KOPT-K1 (cell line): Measurements from ENCODE around the gene TRIP10.
A peak's percentile ranks its signal among the peaks of the same experiment; 100 is the strongest.
"Not testable (repeated sequence)": the region's sequence is repeated elsewhere in the genome, so short reads cannot be mapped to it uniquely, and the experiment has no call there.

ENCODE experiments used
- H3K27ac ChIP-seq: fragments of 200-600 bp; sonication (generic); 2 replicates; pipeline ENCODE4 v1.5.1; 2016; ENCODE audit warnings: antibody characterized with exemption, mild to moderate bottlenecking, low read depth, low read length; ENCODE audit not compliant: poor library complexity, severe bottlenecking
- H3K36me3 ChIP-seq: fragments of 200-600 bp; sonication (generic); 2 replicates; pipeline ENCODE4 v1.5.1; 2017; ENCODE audit warnings: antibody characterized with exemption, mild to moderate bottlenecking, low read length, moderate library complexity; ENCODE audit not compliant: insufficient read depth
- H3K9me3 ChIP-seq: fragments of 200-600 bp; sonication (generic); 2 replicates; pipeline ENCODE4 v1.5.1; 2017; ENCODE audit warnings: antibody characterized with exemption, low read length, mild to moderate bottlenecking; ENCODE audit not compliant: insufficient read depth, poor library complexity, severe bottlenecking

TRIP10 gene

DNA sequence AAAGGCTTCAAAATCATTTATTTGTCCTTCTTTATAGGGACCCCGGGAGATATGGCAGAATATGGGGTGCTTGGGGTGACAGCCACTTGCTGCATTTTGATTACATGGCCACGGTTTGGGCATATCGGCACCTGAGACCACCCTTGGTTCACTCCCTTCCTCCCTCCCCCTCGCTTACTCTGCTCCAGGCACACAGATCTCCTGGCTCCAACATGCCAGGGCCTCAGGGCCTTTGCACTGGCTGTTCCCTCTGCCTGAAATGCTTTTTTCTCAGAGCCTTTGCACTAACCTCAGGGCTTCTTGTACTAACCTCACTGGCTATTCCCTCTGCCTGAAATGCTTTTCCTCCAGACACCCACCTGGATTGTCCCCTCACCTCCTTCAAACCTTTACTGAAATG lies 56.8 kb downstream of the TRIP10 start:
- Histone ChIP-seq H3K36me3 (peaks cover 53% of the 10 kb centered on the region), H3K27ac (no peak overlapping the region), H3K9me3 (no peaks in the 10 kb centered on the region)

DNA sequence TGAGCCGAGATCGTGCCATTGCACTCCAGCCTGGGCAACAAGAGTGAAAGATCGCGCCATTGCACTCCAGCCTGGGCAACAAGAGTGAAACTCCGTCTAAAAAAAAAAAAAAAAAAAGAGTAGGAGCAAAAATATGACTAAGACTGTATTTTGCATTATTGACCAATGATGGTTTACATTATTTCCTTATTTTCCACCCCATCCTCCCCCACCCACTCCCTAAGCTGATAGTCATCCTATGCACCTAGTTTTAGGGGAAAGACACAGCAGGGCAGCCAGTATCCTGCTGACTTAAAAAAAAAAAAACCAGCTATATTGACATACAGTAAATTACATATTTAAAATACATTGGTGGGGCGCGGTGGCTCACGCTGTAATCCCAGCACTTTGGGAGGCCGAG lies 58.2 kb downstream of the TRIP10 start:
- Histone ChIP-seq H3K9me3 (no peaks in the 10 kb centered on the region), H3K27ac (no peak overlapping the region), H3K36me3 (peaks cover 40% of the 10 kb centered on the region)

DNA sequence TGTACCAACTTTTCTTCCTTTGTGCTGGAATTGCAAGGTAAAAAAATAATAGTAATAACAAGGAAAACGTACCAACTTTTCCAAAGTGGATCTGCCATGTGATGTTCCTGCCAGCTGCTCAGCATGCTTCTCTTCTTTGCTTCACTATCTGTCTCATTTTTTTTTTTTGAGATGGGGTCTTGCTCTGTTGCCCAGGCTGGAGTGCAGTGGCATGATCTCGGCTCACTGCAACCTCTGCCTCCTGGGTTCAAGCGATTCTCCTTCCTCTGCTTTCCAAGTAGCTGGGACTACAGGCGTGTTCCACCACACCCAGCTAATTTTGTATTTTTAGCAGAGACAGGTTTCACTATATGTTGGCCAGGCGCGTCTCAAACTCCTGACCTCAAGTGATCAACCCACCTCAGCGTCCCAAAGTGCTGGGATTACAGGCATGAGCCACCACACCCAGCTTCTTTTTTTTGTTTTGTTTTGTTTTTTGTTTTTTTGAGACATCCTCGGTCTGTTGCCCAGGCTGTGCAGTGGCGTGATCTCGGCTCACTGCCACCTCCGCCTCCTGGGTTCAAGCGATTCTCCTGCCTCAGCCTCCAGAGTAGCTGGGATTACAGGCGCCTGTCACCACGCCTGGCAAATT lies 60.8 kb downstream of the TRIP10 start:
- not testable (repeated sequence) for H3K9me3 ChIP-seq
- Histone ChIP-seq H3K27ac (peak overlapping the region; percentile 92), H3K36me3 (peaks cover 24% of the 10 kb centered on the region)

DNA sequence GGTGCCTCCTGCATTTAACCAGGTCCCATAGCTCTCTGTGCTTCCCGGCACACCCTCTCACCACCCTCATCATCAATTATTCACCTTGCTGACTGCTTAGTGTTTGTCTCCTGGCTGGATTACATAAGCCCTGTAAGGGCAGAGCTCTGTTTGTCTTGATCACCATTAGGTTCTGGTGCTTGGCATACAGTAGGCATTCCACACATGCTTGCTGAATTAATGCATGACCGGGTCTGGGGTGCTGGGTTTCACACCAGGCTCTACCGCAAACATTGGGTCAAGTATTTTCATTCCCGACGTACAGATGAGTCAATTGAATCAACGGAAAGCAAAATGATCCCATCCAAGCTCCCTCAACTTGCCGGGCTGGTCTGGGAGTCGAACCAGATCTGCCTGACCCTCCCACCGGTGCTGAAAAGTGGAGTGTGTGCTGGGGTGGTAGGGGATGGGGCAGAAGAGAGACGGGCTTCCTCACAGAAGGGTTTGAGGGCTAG lies 61.6 kb downstream of the TRIP10 start:
- Histone ChIP-seq H3K27ac (peak overlapping the region; percentile 92), H3K36me3 (peaks cover 22% of the 10 kb centered on the region), H3K9me3 (no peaks in the 10 kb centered on the region)
